Measurements from ENCODE around the gene SMG9. TPM values are rescaled to one million over a fixed set of nuclear protein-coding genes. Genes with fewer than 3 reads are reported as not detected.
"Not testable (repeated sequence)": the region's sequence is repeated elsewhere in the genome, so short reads cannot be mapped to it uniquely, and the experiment has no call there.

The SMG9 gene
- total RNA-seq, 1 experiment from 2014 or later, result 40.8 TPM

GRCh38 chr19:43694553-43694952 lies 60.2 kb downstream of the SMG9 start:
- no peaks in the 10 kb centered on the region; the same call in 1 of the 2 replicates for H3K27me3 ChIP-seq
- peaks cover 28% of the 10 kb centered on the region for H3K9me3 ChIP-seq

GRCh38 chr19:43692877-43693276 lies 61.9 kb downstream of the SMG9 start:
- no peak for DNase-seq
- Histone ChIP-seq H3K9me3 (peaks cover 28% of the 10 kb centered on the region), H3K36me3 (no peaks in the 10 kb centered on the region), H3K27me3 (no peaks in the 10 kb centered on the region; the same call in 1 of the 2 replicates), H3K4me3 (no peak overlapping the region)

More at GRCh38 chr19:43694553-43694952, 60.2 kb downstream of the SMG9 start:
- Histone ChIP-seq H3K4me3 (no peak overlapping the region), H3K36me3 (no peaks in the 10 kb centered on the region)
- DNase-seq, result no peak

GRCh38 chr19:43692385-43692784 lies 62.4 kb downstream of the SMG9 start:
- Histone ChIP-seq H3K27me3 (no peaks in the 10 kb centered on the region; the same call in 1 of the 2 replicates), H3K36me3 (no peaks in the 10 kb centered on the region), H3K9me3 (peaks cover 28% of the 10 kb centered on the region), H3K4me3 (no peak overlapping the region)
- no peak for DNase-seq

GRCh38 chr19:43691755-43692154 lies 63.0 kb downstream of the SMG9 start:
- H3K27me3 ChIP-seq, result no peaks in the 10 kb centered on the region; the same call in 1 of the 2 replicates
- H3K4me3 ChIP-seq, result no peak overlapping the region
- no peaks in the 10 kb centered on the region for H3K36me3 ChIP-seq
- no peak for DNase-seq
- H3K9me3 ChIP-seq, result peaks cover 28% of the 10 kb centered on the region

- DNase-seq, result no peak
- Histone ChIP-seq H3K36me3 (no peaks in the 10 kb centered on the region), H3K9me3 (peaks cover 28% of the 10 kb centered on the region), H3K27me3 (no peaks in the 10 kb centered on the region; the same call in 1 of the 2 replicates), H3K4me3 (no peak overlapping the region)
These were observed 63.9 kb downstream of the SMG9 start for GRCh38 chr19:43690890-43691289.

- DNase-seq, result no peak
- H3K4me3 ChIP-seq, result no peak overlapping the region
- no peaks in the 10 kb centered on the region for H3K36me3 ChIP-seq
- H3K27me3 ChIP-seq, result no peaks in the 10 kb centered on the region; the same call in 1 of the 2 replicates
- peaks cover 28% of the 10 kb centered on the region for H3K9me3 ChIP-seq
These were observed 64.3 kb downstream of the SMG9 start for GRCh38 chr19:43690444-43690843.

GRCh38 chr19:43688059-43688701 lies 66.6 kb downstream of the SMG9 start:
- Histone ChIP-seq H3K4me3 (no peak overlapping the region), H3K9me3 (peaks cover 28% of the 10 kb centered on the region), H3K27me3 (no peaks in the 10 kb centered on the region), H3K36me3 (no peaks in the 10 kb centered on the region)
- DNase-seq, result no peak

- DNase-seq, result no peak
- no peaks in the 10 kb centered on the region for H3K27me3 ChIP-seq
- no peaks in the 10 kb centered on the region for H3K36me3 ChIP-seq
- no peak overlapping the region for H3K4me3 ChIP-seq
- H3K9me3 ChIP-seq, result peaks cover 28% of the 10 kb centered on the region
These were observed 67.1 kb downstream of the SMG9 start for GRCh38 chr19:43687660-43687997.

GRCh38 chr19:43684326-43684725 lies 70.4 kb downstream of the SMG9 start:
- H3K4me3 ChIP-seq, result no peak overlapping the region
- no peaks in the 10 kb centered on the region for H3K27me3 ChIP-seq
- H3K36me3 ChIP-seq, result no peaks in the 10 kb centered on the region
- no peaks in the 10 kb centered on the region for H3K9me3 ChIP-seq
- no peak for DNase-seq

GRCh38 chr19:43683905-43684304 lies 70.9 kb downstream of the SMG9 start:
- Histone ChIP-seq H3K4me3 (no peak overlapping the region), H3K27me3 (no peaks in the 10 kb centered on the region)
- no peak for DNase-seq

GRCh38 chr19:43682824-43683661 lies 71.7 kb downstream of the SMG9 start:
- no peaks in the 10 kb centered on the region for H3K36me3 ChIP-seq
- H3K9me3 ChIP-seq, result no peaks in the 10 kb centered on the region
- no peak overlapping the region for H3K4me3 ChIP-seq
- no peak for DNase-seq
- no peaks in the 10 kb centered on the region for H3K27me3 ChIP-seq

More at GRCh38 chr19:43683905-43684304, 70.9 kb downstream of the SMG9 start:
- H3K36me3 ChIP-seq, result no peaks in the 10 kb centered on the region
- H3K9me3 ChIP-seq, result no peaks in the 10 kb centered on the region

GRCh38 chr19:43682269-43682668 lies 72.5 kb downstream of the SMG9 start:
- not testable (repeated sequence) for H3K4me3 ChIP-seq, DNase-seq, H3K9me3 ChIP-seq, H3K27me3 ChIP-seq, H3K36me3 ChIP-seq

GRCh38 chr19:43681821-43682220 lies 72.9 kb downstream of the SMG9 start:
- H3K36me3 ChIP-seq, result no peaks in the 10 kb centered on the region
- no peak for DNase-seq
- H3K9me3 ChIP-seq, result no peaks in the 10 kb centered on the region
- no peaks in the 10 kb centered on the region for H3K27me3 ChIP-seq
- H3K4me3 ChIP-seq, result no peak overlapping the region

GRCh38 chr19:43678512-43679261 lies 76.1 kb downstream of the SMG9 start:
- no peaks in the 10 kb centered on the region for H3K27me3 ChIP-seq
- H3K36me3 ChIP-seq, result no peaks in the 10 kb centered on the region
- DNase-seq, result no peak
- no peak overlapping the region for H3K4me3 ChIP-seq
- H3K9me3 ChIP-seq, result no peaks in the 10 kb centered on the region

Measured in MG63 (cell line).